Neural cell (in vitro differentiated cells): ENCODE results near the gene PLEKHG5. TPM values are rescaled to one million over a fixed set of nuclear protein-coding genes. Genes with fewer than 3 reads are reported as not detected.
"Not testable (repeated sequence)": the region's sequence is repeated elsewhere in the genome, so short reads cannot be mapped to it uniquely, and the experiment has no call there.

Experiments
- H2AFZ ChIP-seq: fragments of 200-600, 300-800 bp; sonication (generic), shearing (Covaris generic); 2 replicates; pipeline ENCODE4 v1.6.0; 2014; ENCODE audit warnings: low read depth, mild to moderate bottlenecking, antibody characterized with exemption, low read length, moderate library complexity
- H3F3A ChIP-seq: fragments of 200-600 bp; shearing (Covaris generic); 2 replicates; pipeline ENCODE4 v1.6.1; 2016; ENCODE audit warnings: mild to moderate bottlenecking, moderate library complexity, mixed read lengths, antibody characterized with exemption, low read length; ENCODE audit not compliant: insufficient read depth, poor library complexity, severe bottlenecking
- H3K27ac ChIP-seq: fragments of 200-600, 300-800 bp; sonication (generic), shearing (Covaris generic); 2 replicates; pipeline ENCODE4 v1.5.1; 2014; ENCODE audit warnings: mild to moderate bottlenecking, low read length, moderate library complexity
- H3K27me3 ChIP-seq: fragments of 300-800, 200-600 bp; sonication (generic), shearing (Covaris generic); 2 replicates; pipeline ENCODE4 v1.6.0; 2014; ENCODE audit warnings: mild to moderate bottlenecking, low read depth, low read length, moderate library complexity; ENCODE audit not compliant: insufficient read depth
- H3K36me3 ChIP-seq: fragments of 300-800, 200-600 bp; sonication (generic), shearing (Covaris generic); 2 replicates; pipeline ENCODE4 v1.5.1; 2014; ENCODE audit warnings: mild to moderate bottlenecking, antibody characterized with exemption, low read length, moderate library complexity; ENCODE audit not compliant: insufficient read depth
- H3K4me2 ChIP-seq: fragments of 300-800, 200-600 bp; sonication (generic), shearing (Covaris generic); 2 replicates; pipeline ENCODE4 v1.6.0; 2014; ENCODE audit warnings: mild to moderate bottlenecking, low read length
- H3K4me3 ChIP-seq: fragments of 300-800, 200-600 bp; sonication (generic), shearing (Covaris generic); 2 replicates; pipeline ENCODE4 v1.5.1; 2014; ENCODE audit warnings: mild to moderate bottlenecking, low read length, moderate library complexity
- H3K79me2 ChIP-seq: fragments of 200-600 bp; shearing (Covaris generic); replicated peaks from 2 replicates; pipeline ENCODE4 v1.6.0; 2014; ENCODE audit warnings: mild to moderate bottlenecking, low read length, moderate library complexity; ENCODE audit not compliant: insufficient read depth
- H3K9ac ChIP-seq: fragments of 300-800, 200-600 bp; sonication (generic), shearing (Covaris generic); 2 replicates; pipeline ENCODE4 v1.6.1; 2016; ENCODE audit warnings: mild to moderate bottlenecking, low read length, mixed read lengths
- H3K9me2 ChIP-seq: fragments of 200-600 bp; shearing (Covaris generic); 2 replicates; pipeline ENCODE4 v1.6.1; 2016; ENCODE audit warnings: mild to moderate bottlenecking, low read length, mixed read lengths; ENCODE audit not compliant: insufficient read depth
- H3K9me3 ChIP-seq: fragments of 200-600, 300-800 bp; sonication (generic), shearing (Covaris generic); 2 replicates; pipeline ENCODE4 v1.6.1; 2016; ENCODE audit warnings: mild to moderate bottlenecking, mixed run types, low read length, moderate library complexity, mixed read lengths
- H4K20me1 ChIP-seq: fragments of 200-600 bp; shearing (Covaris generic); 2 replicates; pipeline ENCODE4 v1.6.1; 2016; ENCODE audit warnings: mild to moderate bottlenecking, mixed run types; ENCODE audit not compliant: insufficient read depth
- EP300 ChIP-seq: fragments of 450-650 bp; conservative IDR thresholded peaks from 2 replicates; pipeline ENCODE4 v1.6.1; 2014; ENCODE audit warnings: antibody characterized with exemption, mild to moderate bottlenecking, moderate library complexity; ENCODE audit not compliant: poor library complexity, severe bottlenecking
- EZH2 ChIP-seq: fragments of 200-600, 300-800 bp; shearing (Covaris generic), sonication (generic); IDR thresholded peaks from 2 replicates; pipeline ENCODE4 v1.6.1; 2014; ENCODE audit warnings: antibody characterized with exemption, low read length, borderline replicate concordance, mild to moderate bottlenecking; ENCODE audit not compliant: insufficient read depth, poor library complexity, severe bottlenecking
- MXI1 ChIP-seq: fragments of 450-650 bp; conservative IDR thresholded peaks from 2 replicates; pipeline ENCODE4 v1.6.1; 2014; ENCODE audit warnings: antibody characterized with exemption, mild to moderate bottlenecking; ENCODE audit not compliant: poor library complexity, severe bottlenecking
- POLR2AphosphoS5 ChIP-seq: IDR thresholded peaks from 2 replicates; pipeline ENCODE4 v1.6.1; 2012
- RAD21 ChIP-seq: fragments of 450-650 bp; conservative IDR thresholded peaks from 2 replicates; pipeline ENCODE4 v1.6.1; 2014; ENCODE audit warnings: antibody characterized with exemption, mild to moderate bottlenecking, moderate library complexity
- SMC3 ChIP-seq: fragments of 450-650 bp; conservative IDR thresholded peaks from 2 replicates; pipeline ENCODE4 v1.6.1; 2014; ENCODE audit warnings: antibody characterized with exemption, mild to moderate bottlenecking, moderate library complexity; ENCODE audit not compliant: poor library complexity
- TAF1 ChIP-seq: IDR thresholded peaks from 2 replicates; pipeline ENCODE4 v1.6.1; 2012; ENCODE audit warnings: low read depth
- polyA plus RNA-seq: library from polyadenylated mRNA; depleted of rRNA; stranded (reverse); fragments of >200 nt; gene quantifications from 2 replicates; pipeline ENCODE4 v1.2.3, GENCODE V29; 2014
- TF ChIP-seq, protein P1 (sequence below): IDR thresholded peaks from 2 replicates; pipeline ENCODE4 v1.6.1; 2012; ENCODE audit warnings: borderline replicate concordance
- TF ChIP-seq, protein P2 (sequence below): fragments of 450-650 bp; IDR thresholded peaks from 2 replicates; pipeline ENCODE4 v1.5.1; 2014; ENCODE audit warnings: antibody characterized with exemption, mild to moderate bottlenecking, moderate library complexity; ENCODE audit not compliant: poor library complexity, severe bottlenecking

The PLEKHG5 gene
- polyA plus RNA-seq, 1 donor from 2014 or later = 24.0 TPM

DNA sequence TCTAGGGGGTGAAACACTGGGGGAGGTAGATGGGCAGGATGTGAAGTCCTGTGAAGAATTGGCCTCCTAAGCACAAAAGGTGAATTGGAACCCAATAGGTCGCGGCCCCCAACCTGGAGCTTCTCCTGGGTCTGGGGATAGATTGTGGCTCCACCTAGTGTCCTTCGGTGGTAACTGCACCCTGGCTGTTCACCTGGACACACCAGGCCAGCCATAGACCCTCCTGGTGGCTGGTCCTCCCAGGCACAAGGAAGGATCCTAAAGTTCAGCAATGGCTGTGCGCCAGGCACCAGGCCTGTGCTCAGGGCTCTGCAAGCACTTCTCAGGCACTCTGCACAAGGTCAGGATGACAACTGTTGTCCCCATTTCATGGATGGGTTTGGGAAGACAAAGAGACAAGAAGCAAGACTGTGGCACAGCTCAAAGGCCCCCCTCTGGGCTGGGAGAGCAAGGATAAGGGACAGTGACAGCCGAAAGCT lies 53.4 kb downstream of the PLEKHG5 start:
- peak overlapping the region; percentile 56 for H3K27ac ChIP-seq
- no peak overlapping the region for H3K4me2 ChIP-seq
- no peaks in the 10 kb centered on the region for H3K36me3 ChIP-seq
- no peaks in the 10 kb centered on the region for H3F3A ChIP-seq
- H4K20me1 ChIP-seq = no peaks in the 10 kb centered on the region
- H3K9ac ChIP-seq = peak overlapping the region; percentile 36
- no peaks in the 10 kb centered on the region for H3K9me2 ChIP-seq
- no peak for TF ChIP-seq EZH2
- TF ChIP-seq SMC3 = peak; percentile 81
- no peak for TF ChIP-seq MXI1
- TF ChIP-seq, protein P1, sequence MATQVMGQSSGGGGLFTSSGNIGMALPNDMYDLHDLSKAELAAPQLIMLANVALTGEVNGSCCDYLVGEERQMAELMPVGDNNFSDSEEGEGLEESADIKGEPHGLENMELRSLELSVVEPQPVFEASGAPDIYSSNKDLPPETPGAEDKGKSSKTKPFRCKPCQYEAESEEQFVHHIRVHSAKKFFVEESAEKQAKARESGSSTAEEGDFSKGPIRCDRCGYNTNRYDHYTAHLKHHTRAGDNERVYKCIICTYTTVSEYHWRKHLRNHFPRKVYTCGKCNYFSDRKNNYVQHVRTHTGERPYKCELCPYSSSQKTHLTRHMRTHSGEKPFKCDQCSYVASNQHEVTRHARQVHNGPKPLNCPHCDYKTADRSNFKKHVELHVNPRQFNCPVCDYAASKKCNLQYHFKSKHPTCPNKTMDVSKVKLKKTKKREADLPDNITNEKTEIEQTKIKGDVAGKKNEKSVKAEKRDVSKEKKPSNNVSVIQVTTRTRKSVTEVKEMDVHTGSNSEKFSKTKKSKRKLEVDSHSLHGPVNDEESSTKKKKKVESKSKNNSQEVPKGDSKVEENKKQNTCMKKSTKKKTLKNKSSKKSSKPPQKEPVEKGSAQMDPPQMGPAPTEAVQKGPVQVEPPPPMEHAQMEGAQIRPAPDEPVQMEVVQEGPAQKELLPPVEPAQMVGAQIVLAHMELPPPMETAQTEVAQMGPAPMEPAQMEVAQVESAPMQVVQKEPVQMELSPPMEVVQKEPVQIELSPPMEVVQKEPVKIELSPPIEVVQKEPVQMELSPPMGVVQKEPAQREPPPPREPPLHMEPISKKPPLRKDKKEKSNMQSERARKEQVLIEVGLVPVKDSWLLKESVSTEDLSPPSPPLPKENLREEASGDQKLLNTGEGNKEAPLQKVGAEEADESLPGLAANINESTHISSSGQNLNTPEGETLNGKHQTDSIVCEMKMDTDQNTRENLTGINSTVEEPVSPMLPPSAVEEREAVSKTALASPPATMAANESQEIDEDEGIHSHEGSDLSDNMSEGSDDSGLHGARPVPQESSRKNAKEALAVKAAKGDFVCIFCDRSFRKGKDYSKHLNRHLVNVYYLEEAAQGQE = no peak
- TF ChIP-seq RAD21 = peak; percentile 78
- TF ChIP-seq TAF1 = no peak
- TF ChIP-seq, protein P2, sequence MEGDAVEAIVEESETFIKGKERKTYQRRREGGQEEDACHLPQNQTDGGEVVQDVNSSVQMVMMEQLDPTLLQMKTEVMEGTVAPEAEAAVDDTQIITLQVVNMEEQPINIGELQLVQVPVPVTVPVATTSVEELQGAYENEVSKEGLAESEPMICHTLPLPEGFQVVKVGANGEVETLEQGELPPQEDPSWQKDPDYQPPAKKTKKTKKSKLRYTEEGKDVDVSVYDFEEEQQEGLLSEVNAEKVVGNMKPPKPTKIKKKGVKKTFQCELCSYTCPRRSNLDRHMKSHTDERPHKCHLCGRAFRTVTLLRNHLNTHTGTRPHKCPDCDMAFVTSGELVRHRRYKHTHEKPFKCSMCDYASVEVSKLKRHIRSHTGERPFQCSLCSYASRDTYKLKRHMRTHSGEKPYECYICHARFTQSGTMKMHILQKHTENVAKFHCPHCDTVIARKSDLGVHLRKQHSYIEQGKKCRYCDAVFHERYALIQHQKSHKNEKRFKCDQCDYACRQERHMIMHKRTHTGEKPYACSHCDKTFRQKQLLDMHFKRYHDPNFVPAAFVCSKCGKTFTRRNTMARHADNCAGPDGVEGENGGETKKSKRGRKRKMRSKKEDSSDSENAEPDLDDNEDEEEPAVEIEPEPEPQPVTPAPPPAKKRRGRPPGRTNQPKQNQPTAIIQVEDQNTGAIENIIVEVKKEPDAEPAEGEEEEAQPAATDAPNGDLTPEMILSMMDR = peak; percentile 89
- TF ChIP-seq POLR2AphosphoS5 = no peak
- no peak for TF ChIP-seq EP300
- no peak overlapping the region for H2AFZ ChIP-seq
- no peaks in the 10 kb centered on the region for H3K9me3 ChIP-seq
- no peaks in the 10 kb centered on the region for H3K79me2 ChIP-seq
- no peak overlapping the region for H3K4me3 ChIP-seq
- H3K27me3 ChIP-seq = peaks cover 16% of the 10 kb centered on the region

DNA sequence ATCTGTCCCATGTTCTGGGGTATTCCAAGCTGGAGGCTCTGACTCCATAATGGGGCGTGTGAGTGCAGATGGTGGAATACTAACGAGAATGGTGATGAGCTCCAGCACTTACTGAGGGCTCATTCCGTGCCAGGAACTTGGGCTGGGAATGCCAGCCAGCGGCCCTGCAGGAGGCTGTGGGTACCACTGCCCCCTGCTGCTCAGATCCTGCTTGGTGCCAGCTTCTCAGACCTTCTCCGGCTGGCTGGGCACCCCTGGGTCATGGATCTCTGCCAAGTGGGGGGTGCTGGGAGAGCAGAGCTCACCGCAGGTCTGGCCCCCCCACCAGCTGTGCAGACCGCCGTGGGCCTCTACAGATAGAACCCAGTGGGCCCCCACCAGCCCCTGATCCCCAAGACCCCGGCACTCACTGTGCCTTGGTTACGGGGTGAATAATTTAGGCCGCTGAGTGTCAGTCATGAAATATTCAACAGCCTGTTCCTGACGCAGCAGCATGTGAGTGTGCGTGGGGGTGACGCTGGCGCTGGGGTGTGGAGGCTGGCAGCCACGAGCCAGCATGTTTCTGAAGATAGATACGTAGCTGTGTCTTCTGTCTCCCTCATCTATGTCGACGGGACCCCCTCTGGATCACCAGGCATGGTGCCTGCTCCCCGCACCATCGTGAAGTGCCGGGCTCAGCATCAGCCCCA lies 54.3 kb downstream of the PLEKHG5 start:
- H3K4me2 ChIP-seq, H3K9me2 ChIP-seq, H3F3A ChIP-seq, H4K20me1 ChIP-seq, H3K36me3 ChIP-seq, H3K79me2 ChIP-seq, H3K9me3 ChIP-seq, H2AFZ ChIP-seq: not testable (repeated sequence)
- peak overlapping the region; percentile 36 for H3K9ac ChIP-seq
- peak overlapping the region; percentile 56 for H3K27ac ChIP-seq
- TF ChIP-seq MXI1 (peak; percentile 50), POLR2AphosphoS5 (peak; percentile 52), EP300 (peak; percentile 28)
- TF ChIP-seq, protein P2 = peak; percentile 39
- H3K4me3 ChIP-seq = peak overlapping the region; percentile 35
- H3K27me3 ChIP-seq = peaks cover 16% of the 10 kb centered on the region

DNA sequence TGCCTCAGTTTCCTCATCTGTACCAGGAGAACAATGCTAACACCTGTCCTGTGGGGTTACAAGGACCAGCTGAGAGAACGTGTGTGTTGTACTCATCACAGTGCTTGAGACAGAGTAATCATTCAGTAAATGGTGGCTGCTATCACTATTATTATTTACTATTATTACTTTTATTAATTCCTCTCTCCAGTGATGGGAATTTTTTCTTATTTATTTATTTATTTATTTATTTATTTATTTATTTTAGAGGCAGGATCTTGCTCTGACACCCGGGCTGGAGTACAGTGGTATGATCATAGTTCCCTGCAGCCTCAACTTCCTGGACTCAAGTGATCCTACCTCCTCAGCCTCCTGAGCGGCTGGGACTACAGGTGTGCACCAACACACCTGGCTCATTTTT lies 55.2 kb downstream of the PLEKHG5 start:
- H3K79me2 ChIP-seq, H3K9me2 ChIP-seq, H3K27ac ChIP-seq, H3K9ac ChIP-seq, H3K4me2 ChIP-seq, H3K9me3 ChIP-seq, H2AFZ ChIP-seq, H3K36me3 ChIP-seq, H4K20me1 ChIP-seq, H3K4me3 ChIP-seq, H3F3A ChIP-seq: not testable (repeated sequence)
- H3K27me3 ChIP-seq = peaks cover 13% of the 10 kb centered on the region
